Measurements from ENCODE around the gene EFCAB6.

EFCAB6 gene

GRCh38 chr22:43743131-43743530, 69.0 kb downstream of the EFCAB6 start:
- Histone ChIP-seq H3K4me2 (ENCODE audit: low read depth, low read length, poor library complexity, severe bottlenecking) (no peak overlapping the region), H3K4me1 (ENCODE audit: insufficient read depth, low read length, poor library complexity, severe bottlenecking) (no peaks in the 10 kb centered on the region), H4K20me1 (ENCODE audit: insufficient read depth, low read length, poor library complexity, severe bottlenecking) (no peaks in the 10 kb centered on the region), H3K9ac (ENCODE audit: low read depth, low read length, poor library complexity, severe bottlenecking) (no peak overlapping the region), H2AFZ (ENCODE audit: low read length) (no peak overlapping the region), H3K27me3 (ENCODE audit: insufficient read depth, low read length, poor library complexity, severe bottlenecking) (no peaks in the 10 kb centered on the region), H3K9me3 (ENCODE audit: insufficient read depth, low read depth, low read length) (no peaks in the 10 kb centered on the region), H3K4me3 (ENCODE audit: low read length, poor library complexity, severe bottlenecking) (no peak overlapping the region), H3F3A (ENCODE audit: low read depth) (no peaks in the 10 kb centered on the region), H3K36me3 (ENCODE audit: insufficient read depth, low read length) (no peaks in the 10 kb centered on the region), H3K79me2 (ENCODE audit: insufficient read depth, low read length) (no peaks in the 10 kb centered on the region), H3K9me2 (replicated peaks; ENCODE audit: low read depth, low read length) (no peaks in the 10 kb centered on the region)
- TF ChIP-seq EZH2phosphoT487 (IDR thresholded peaks at IDR 0.05; ENCODE audit: borderline replicate concordance) (no peak), CTCF (conservative IDR thresholded peaks at IDR 0.05; ENCODE audit: low read length) (peak; percentile 38; the same call in 1 of the 2 replicates)

GRCh38 chr22:43742154-43742950, 69.8 kb downstream of the EFCAB6 start:
- Histone ChIP-seq H3K4me2 (ENCODE audit: low read depth, low read length, poor library complexity, severe bottlenecking) (no peak overlapping the region), H3K9me3 (ENCODE audit: insufficient read depth, low read depth, low read length) (no peaks in the 10 kb centered on the region; the same call in 1 of the 2 replicates), H3K36me3 (ENCODE audit: insufficient read depth, low read length) (no peaks in the 10 kb centered on the region), H4K20me1 (ENCODE audit: insufficient read depth, low read length, poor library complexity, severe bottlenecking) (no peaks in the 10 kb centered on the region), H3F3A (ENCODE audit: low read depth) (no peaks in the 10 kb centered on the region), H3K27me3 (ENCODE audit: insufficient read depth, low read length, poor library complexity, severe bottlenecking) (no peaks in the 10 kb centered on the region), H3K9ac (ENCODE audit: low read depth, low read length, poor library complexity, severe bottlenecking) (no peak overlapping the region), H3K4me1 (ENCODE audit: insufficient read depth, low read length, poor library complexity, severe bottlenecking) (no peaks in the 10 kb centered on the region), H2AFZ (ENCODE audit: low read length) (no peak overlapping the region), H3K4me3 (ENCODE audit: low read length, poor library complexity, severe bottlenecking) (no peak overlapping the region), H3K9me2 (replicated peaks; ENCODE audit: low read depth, low read length) (no peaks in the 10 kb centered on the region), H3K79me2 (ENCODE audit: insufficient read depth, low read length) (no peaks in the 10 kb centered on the region)
- no peak for TF ChIP-seq EZH2phosphoT487 (IDR thresholded peaks at IDR 0.05; ENCODE audit: borderline replicate concordance)
- TF ChIP-seq CTCF (conservative IDR thresholded peaks at IDR 0.05; ENCODE audit: low read length), result no peak

- no peak overlapping the region for H3K4me2 ChIP-seq (ENCODE audit: low read depth, low read length, poor library complexity, severe bottlenecking)
- no peak overlapping the region for H2AFZ ChIP-seq (ENCODE audit: low read length)
- no peaks in the 10 kb centered on the region for H3K36me3 ChIP-seq (ENCODE audit: insufficient read depth, low read length)
- H3K79me2 ChIP-seq (ENCODE audit: insufficient read depth, low read length), result no peaks in the 10 kb centered on the region
- H4K20me1 ChIP-seq (ENCODE audit: insufficient read depth, low read length, poor library complexity, severe bottlenecking), result no peaks in the 10 kb centered on the region
- no peaks in the 10 kb centered on the region for H3K27me3 ChIP-seq (ENCODE audit: insufficient read depth, low read length, poor library complexity, severe bottlenecking)
- TF ChIP-seq EZH2phosphoT487 (IDR thresholded peaks at IDR 0.05; ENCODE audit: borderline replicate concordance) (no peak), CTCF (conservative IDR thresholded peaks at IDR 0.05; ENCODE audit: low read length) (no peak)
- H3K4me3 ChIP-seq (ENCODE audit: low read length, poor library complexity, severe bottlenecking), result no peak overlapping the region
- H3K4me1 ChIP-seq (ENCODE audit: insufficient read depth, low read length, poor library complexity, severe bottlenecking), result no peaks in the 10 kb centered on the region
- H3K9ac ChIP-seq (ENCODE audit: low read depth, low read length, poor library complexity, severe bottlenecking), result no peak overlapping the region
- H3K9me3 ChIP-seq (ENCODE audit: insufficient read depth, low read depth, low read length), result no peaks in the 10 kb centered on the region; the same call in 1 of the 2 replicates
- no peaks in the 10 kb centered on the region for H3K9me2 ChIP-seq (replicated peaks; ENCODE audit: low read depth, low read length)
- H3F3A ChIP-seq (ENCODE audit: low read depth), result no peaks in the 10 kb centered on the region
Observed at GRCh38 chr22:43740587-43741270, 71.4 kb downstream of the EFCAB6 start.
